OCI-LY1 (cell line): Measurements from ENCODE around the gene SESN1.

Experiments
- H2AFZ ChIP-seq: fragments of 200-600 bp; sonication (generic), shearing (Covaris generic); 2 replicates; pipeline ENCODE4 v1.6.0; 2014; ENCODE audit warnings: antibody characterized with exemption, mild to moderate bottlenecking, low read length
- H3F3A ChIP-seq: fragments of 200-600 bp; sonication (generic), shearing (Covaris generic); 2 replicates; pipeline ENCODE4 v1.6.0; 2014; ENCODE audit warnings: mild to moderate bottlenecking, antibody characterized with exemption, low read length, moderate library complexity; ENCODE audit not compliant: insufficient read depth
- H3K27ac ChIP-seq: fragments of 200-600 bp; sonication (generic); 2 replicates; pipeline ENCODE4 v1.5.1; 2014; ENCODE audit warnings: low read length, mixed run types, mild to moderate bottlenecking, low read depth; ENCODE audit not compliant: poor library complexity, severe bottlenecking
- H3K27me3 ChIP-seq: fragments of 200-600 bp; sonication (generic); 2 replicates; pipeline ENCODE4 v1.6.0; 2014; ENCODE audit warnings: antibody characterized with exemption, mild to moderate bottlenecking, low read length, moderate library complexity; ENCODE audit not compliant: insufficient read depth
- H3K36me3 ChIP-seq: fragments of 200-600 bp; sonication (generic); 2 replicates; pipeline ENCODE4 v1.6.1; 2014; ENCODE audit warnings: mild to moderate bottlenecking, antibody characterized with exemption, low read length, moderate library complexity, mixed read lengths; ENCODE audit not compliant: insufficient read depth
- H3K4me1 ChIP-seq: fragments of 200-600 bp; sonication (generic); 2 replicates; pipeline ENCODE4 v1.5.1; 2014; ENCODE audit warnings: mild to moderate bottlenecking, low read length, moderate library complexity; ENCODE audit not compliant: insufficient read depth, severe bottlenecking
- H3K4me2 ChIP-seq: fragments of 200-600 bp; sonication (generic), shearing (Covaris generic); 2 replicates; pipeline ENCODE4 v1.6.1; 2014; ENCODE audit warnings: low read length
- H3K4me3 ChIP-seq: fragments of 200-600 bp; sonication (generic); 2 replicates; pipeline ENCODE4 v1.5.1; 2014; ENCODE audit warnings: low read length, low read depth, mild to moderate bottlenecking, mixed read lengths; ENCODE audit not compliant: poor library complexity, severe bottlenecking
- H3K79me2 ChIP-seq: fragments of 200-600 bp; shearing (Covaris generic); 2 replicates; pipeline ENCODE4 v1.6.1; 2016; ENCODE audit warnings: mixed run types, low read length, mixed read lengths; ENCODE audit not compliant: insufficient read depth
- H3K9ac ChIP-seq: fragments of 200-600 bp; sonication (generic), shearing (Covaris generic); 2 replicates; pipeline ENCODE4 v1.6.1; 2014; ENCODE audit warnings: mild to moderate bottlenecking, low read length, mixed read lengths
- H3K9me2 ChIP-seq: fragments of 200-600 bp; sonication (generic), shearing (Covaris generic); 2 replicates; pipeline ENCODE4 v1.6.1; 2014; ENCODE audit warnings: low read depth, mild to moderate bottlenecking, low read length, mixed read lengths
- H3K9me3 ChIP-seq: fragments of 200-600 bp; shearing (Covaris generic); 2 replicates; pipeline ENCODE4 v1.6.1; 2014; ENCODE audit warnings: low read length, mixed read lengths
- H4K20me1 ChIP-seq: fragments of 200-600 bp; sonication (generic), shearing (Covaris generic); 2 replicates; pipeline ENCODE4 v1.6.0; 2016; ENCODE audit warnings: mild to moderate bottlenecking, low read length; ENCODE audit not compliant: insufficient read depth
- CTCF ChIP-seq: fragments of 200-600 bp; sonication (generic), shearing (Covaris generic); IDR thresholded peaks from 2 replicates; pipeline ENCODE4 v1.5.1; 2017; ENCODE audit warnings: mild to moderate bottlenecking, antibody characterized with exemption, low read length, moderate library complexity, mixed read lengths
- EZH2 ChIP-seq: fragments of 200-600 bp; sonication (generic), shearing (Covaris generic); IDR thresholded peaks from 2 replicates; pipeline ENCODE4 v1.8.0; 2017; ENCODE audit warnings: borderline replicate concordance, mixed run types, mild to moderate bottlenecking, antibody characterized with exemption, low read length, moderate library complexity, mixed read lengths

Gene SESN1

GRCh38 chr6:109013656-109014305 lies 80.9 kb downstream of the SESN1 start:
- Histone ChIP-seq H3K9me2 (no peaks in the 10 kb centered on the region), H3K4me3 (no peak overlapping the region), H3K9ac (peak overlapping the region; percentile 21; the same call in 1 of the 2 replicates), H3F3A (no peaks in the 10 kb centered on the region), H3K36me3 (no peaks in the 10 kb centered on the region), H3K27ac (peak overlapping the region; percentile 81), H4K20me1 (no peaks in the 10 kb centered on the region), H3K4me1 (peaks cover 63% of the 10 kb centered on the region), H2AFZ (no peak overlapping the region), H3K27me3 (no peaks in the 10 kb centered on the region), H3K9me3 (no peaks in the 10 kb centered on the region), H3K79me2 (no peaks in the 10 kb centered on the region), H3K4me2 (peak overlapping the region; percentile 21; the same call in 1 of the 2 replicates)
- TF ChIP-seq CTCF (no peak), EZH2 (no peak)

- no peaks in the 10 kb centered on the region for H3K9me3 ChIP-seq
- no peaks in the 10 kb centered on the region for H3K27me3 ChIP-seq
- no peak for TF ChIP-seq CTCF
- TF ChIP-seq EZH2 = no peak
- peaks cover 79% of the 10 kb centered on the region for H3K4me1 ChIP-seq
- H3K79me2 ChIP-seq = peaks cover 6% of the 10 kb centered on the region; the same call in 1 of the 2 replicates
- peak overlapping the region; percentile 96 for H3K4me3 ChIP-seq
- H3K4me2 ChIP-seq = peak overlapping the region; percentile 75
- no peak overlapping the region for H2AFZ ChIP-seq
- peak overlapping the region; percentile 50 for H3K27ac ChIP-seq
- H4K20me1 ChIP-seq = no peaks in the 10 kb centered on the region
- H3K9me2 ChIP-seq = no peaks in the 10 kb centered on the region
- no peaks in the 10 kb centered on the region for H3F3A ChIP-seq
- H3K9ac ChIP-seq = peak overlapping the region; percentile 70
- H3K36me3 ChIP-seq = no peaks in the 10 kb centered on the region
These were observed 83.9 kb downstream of the SESN1 start for GRCh38 chr6:109010705-109011102.

- Histone ChIP-seq H3K4me1 (peaks cover 78% of the 10 kb centered on the region), H3K4me2 (peak overlapping the region; percentile 75), H3K4me3 (peak overlapping the region; percentile 96), H3K36me3 (no peaks in the 10 kb centered on the region), H4K20me1 (no peaks in the 10 kb centered on the region), H3K9me2 (no peaks in the 10 kb centered on the region), H3K9ac (peak overlapping the region; percentile 70), H3F3A (no peaks in the 10 kb centered on the region), H3K27me3 (no peaks in the 10 kb centered on the region), H2AFZ (peak overlapping the region; percentile 58; the same call in 1 of the 2 replicates), H3K79me2 (peaks cover 6% of the 10 kb centered on the region; the same call in 1 of the 2 replicates), H3K27ac (peak overlapping the region; percentile 50), H3K9me3 (no peaks in the 10 kb centered on the region)
- TF ChIP-seq CTCF (no peak), EZH2 (no peak)
These were observed 84.5 kb downstream of the SESN1 start for GRCh38 chr6:109009962-109010704.
